K562 (cell line): ENCODE data around the gene CPNE2. TPM values are rescaled to one million over a fixed set of nuclear protein-coding genes. Genes with fewer than 3 reads are reported as not detected.
A peak's percentile ranks its signal among the peaks of the same experiment; 100 is the strongest.

Experiments
- BHLHE40 ChIP-seq: IDR thresholded peaks from 2 replicates; pipeline ENCODE4 v1.6.1; 2011; ENCODE audit warnings: low read length, improper control_type of control experiment
- CREB5 ChIP-seq: fragments of 250-450 bp; sonication (Bioruptor Pico); IDR thresholded peaks from 2 replicates; pipeline ENCODE4 v1.5.0; 2020; ENCODE audit warnings: mild to moderate bottlenecking
- GABPA ChIP-seq: fragments of 200-800 bp; sonication (Bioruptor generic); conservative IDR thresholded peaks from 2 replicates; pipeline ENCODE4 v1.6.1; 2016; ENCODE audit warnings: low read depth, missing genetic modification characterization, missing compliant biosample characterization
- HDAC1 ChIP-seq, 2 experiments: fragments of 450-650 bp; IDR thresholded peaks; 2 replicates each; pipeline ENCODE4 v1.6.1; 2016 to 2017; ENCODE audit warnings: inconsistent platforms in 1 of 2, mild to moderate bottlenecking in 1 of 2, moderate library complexity in 1 of 2
- HSF4 ChIP-seq: fragments of 250-450 bp; sonication (Bioruptor Pico); IDR thresholded peaks from 2 replicates; pipeline ENCODE4 v2.1.2; 2022; ENCODE audit warnings: mild to moderate bottlenecking, moderate library complexity, borderline replicate concordance
- KDM5B ChIP-seq: fragments of 200-600 bp; sonication (generic); IDR thresholded peaks from 2 replicates; pipeline ENCODE4 v1.6.1; 2012; ENCODE audit warnings: low read depth, mild to moderate bottlenecking, moderate library complexity, low read length, control low read depth, inconsistent platforms; ENCODE audit not compliant: insufficient replicate concordance
- MYC ChIP-seq, 2 experiments: fragments of 250-450 bp in 1 of 2; sonication (Bioruptor Pico) in 1 of 2; IDR thresholded peaks; 2 replicates each; pipeline versions ENCODE4 v1.5.1 to v1.6.1; 2012 to 2021; ENCODE audit warnings: low read depth in 2 of 2, borderline replicate concordance in 1 of 2, improper control_type of control experiment in 1 of 2, low read length in 1 of 2, mild to moderate bottlenecking in 1 of 2, moderate library complexity in 1 of 2
- NFYB ChIP-seq: IDR thresholded peaks from 2 replicates; pipeline ENCODE4 v1.6.1; 2011; ENCODE audit warnings: mild to moderate bottlenecking, moderate library complexity; ENCODE audit not compliant: insufficient read length; ENCODE audit errors: extremely low read depth
- PHF8 ChIP-seq: fragments of 200-600 bp; sonication (generic); IDR thresholded peaks from 2 replicates; pipeline ENCODE4 v1.6.1; 2012; ENCODE audit warnings: mixed run types, mild to moderate bottlenecking, inconsistent platforms, low read length, moderate library complexity, borderline replicate concordance
- PKNOX1 ChIP-seq: fragments of 450-650 bp; IDR thresholded peaks from 2 replicates; pipeline ENCODE4 v1.6.1; 2016
- POLR2AphosphoS5 ChIP-seq: IDR thresholded peaks from 2 replicates; pipeline ENCODE4 v1.6.1; 2011; ENCODE audit warnings: mild to moderate bottlenecking, low read depth, low read length, moderate library complexity; ENCODE audit not compliant: control insufficient read depth, insufficient read depth
- RNF219 ChIP-seq: fragments of 250-450 bp; sonication (Bioruptor Pico); IDR thresholded peaks from 2 replicates; pipeline ENCODE4 v1.5.0; 2022; ENCODE audit warnings: mild to moderate bottlenecking
- ZNF511 ChIP-seq: sonication (generic); formaldehyde crosslinking; IDR thresholded peaks from 2 replicates; pipeline ENCODE4 v1.8.0; 2022; ENCODE audit warnings: mild to moderate bottlenecking, missing genetic modification reagents
- ZNF592 ChIP-seq: fragments of 450-650 bp; IDR thresholded peaks from 2 replicates; pipeline ENCODE4 v1.6.1; 2017; ENCODE audit warnings: antibody characterized with exemption, mild to moderate bottlenecking
- ZNF699 ChIP-seq: fragments of 250-450 bp; sonication (Bioruptor Pico); IDR thresholded peaks from 2 replicates; pipeline ENCODE4 v1.8.0; 2021; ENCODE audit warnings: mild to moderate bottlenecking, moderate library complexity; ENCODE audit not compliant: insufficient replicate concordance
- polyA plus RNA-seq, 8 experiments: library from polyadenylated mRNA; depleted of rRNA in 4 of 8; stranded (reverse) in 5 of 8; unstranded in 3 of 8; fragments of >200 nt; fragmentation: Nextera tagmentation in 2 of 8; fragmentation: Illumina TruSeq in 1 of 8; extraction: Ambion mirVana in 2 of 8; extraction: Trizol in 1 of 8; gene quantifications; 2 replicates each; pipeline versions ENCODE4 v1.2.1 to v1.2.3, GENCODE V29; 2011 to 2014; ENCODE audit warnings: inconsistent platforms in 1 of 8, missing spikeins in 1 of 8
- total RNA-seq, 7 experiments: library from RNA; depleted of rRNA in 6 of 7; stranded (reverse); fragments of >200 nt in 6 of 7; fragmentation: Illumina TruSeq in 2 of 7; extraction: Trizol in 2 of 7; gene quantifications; 2 replicates each; pipeline versions ENCODE4 v1.2.1 to v1.2.3, GENCODE V29; 2011 to 2021; ENCODE audit warnings: low replicate concordance in 1 of 7

CPNE2 gene
- total and polyA plus RNA-seq, 9 of the 15 experiments (the other 6 are each of a cell fraction or from before 2014, with no cell fraction given) = 3.0 to 13.9 (median 8.6) TPM

GRCh38 chr16:57185945-57186871 is 93.8 kb downstream of the CPNE2 start, which contains the start of the genes PSME3IP1 and RSPRY1 (continued):
- TF ChIP-seq RNF219 = no peak
- TF ChIP-seq PKNOX1 = peak; percentile 93
- no peak for TF ChIP-seq CREB5 (CRISPR knock-in tag)
- peak; percentile 25; the same call in 1 of the 2 replicates for TF ChIP-seq BHLHE40
- TF ChIP-seq ZNF699 = no peak
- TF ChIP-seq PHF8 = peak; percentile 72
- TF ChIP-seq HDAC1 (IDR thresholded peaks at IDR 0.05) = peak in 1 of 2 experiments; percentile 82; a peak in 2 of 4 replicates
- TF ChIP-seq ZNF592 = no peak
- TF ChIP-seq NFYB = peak; percentile 89
- TF ChIP-seq POLR2AphosphoS5 = peak; percentile 47; the same call in 1 of the 2 replicates
- no peak for TF ChIP-seq HSF4 (CRISPR knock-in tag)
- TF ChIP-seq KDM5B = peak; percentile 76
- TF ChIP-seq ZNF511 (CRISPR knock-in tag) = peak; percentile 31; the same call in 1 of the 2 replicates
- TF ChIP-seq MYC (IDR thresholded peaks at IDR 0.05; ENCODE audit: low read depth, low read length) = peak; percentile 11; the same call in 1 of the 2 replicates
- no peak for TF ChIP-seq MYC (CRISPR knock-in tag; IDR thresholded peaks at IDR 0.05; ENCODE audit: borderline replicate concordance, low read depth)
- peak; percentile 97 for TF ChIP-seq GABPA (tag)
- TF ChIP-seq, all 486 proteins: peak for 117
